Osteocyte (in vitro differentiated cells): ENCODE data around the gene RHOT2. TPM values are rescaled to one million over a fixed set of nuclear protein-coding genes. Genes with fewer than 3 reads are reported as not detected.
A peak's percentile ranks its signal among the peaks of the same experiment; 100 is the strongest.

Experiments used
- DNase-seq: peaks from one replicate; pipeline ENCODE4 v3.0.0; 2021; ENCODE audit warnings: mixed read lengths; ENCODE audit not compliant: unreplicated experiment; ENCODE audit errors: extremely low spot score
- H3K27ac Mint-ChIP-seq: one replicate; pipeline ENCODE4 v1.8.0; 2021; ENCODE audit warnings: mild to moderate bottlenecking, mixed read lengths; ENCODE audit not compliant: unreplicated experiment
- H3K27me3 Mint-ChIP-seq: one replicate; pipeline ENCODE4 v1.8.0; 2021; ENCODE audit warnings: mixed read lengths; ENCODE audit not compliant: unreplicated experiment
- H3K36me3 Mint-ChIP-seq: one replicate; pipeline ENCODE4 v1.8.0; 2021; ENCODE audit warnings: mixed read lengths; ENCODE audit not compliant: unreplicated experiment
- H3K4me1 Mint-ChIP-seq: one replicate; pipeline ENCODE4 v1.8.0; 2021; ENCODE audit warnings: mixed read lengths; ENCODE audit not compliant: unreplicated experiment
- H3K4me3 Mint-ChIP-seq: one replicate; pipeline ENCODE4 v1.8.0; 2021; ENCODE audit warnings: mild to moderate bottlenecking, moderate library complexity, mixed read lengths; ENCODE audit not compliant: unreplicated experiment
- H3K9me3 Mint-ChIP-seq: one replicate; pipeline ENCODE4 v1.8.0; 2021; ENCODE audit warnings: mixed read lengths; ENCODE audit not compliant: unreplicated experiment
- total RNA-seq: library from RNA; stranded (reverse); gene quantifications from 2 replicates; pipeline ENCODE4 v1.2.1, GENCODE V29; 2021
- TF ChIP-seq, protein P1 (sequence below): fragments of 200-600 bp; sonication (generic); IDR thresholded peaks from 2 replicates; pipeline ENCODE4 v1.5.0; 2021; ENCODE audit warnings: antibody characterized with exemption, mild to moderate bottlenecking, moderate library complexity

The RHOT2 gene
- total RNA-seq, 1 donor from 2014 or later, result 126 TPM

DNA sequence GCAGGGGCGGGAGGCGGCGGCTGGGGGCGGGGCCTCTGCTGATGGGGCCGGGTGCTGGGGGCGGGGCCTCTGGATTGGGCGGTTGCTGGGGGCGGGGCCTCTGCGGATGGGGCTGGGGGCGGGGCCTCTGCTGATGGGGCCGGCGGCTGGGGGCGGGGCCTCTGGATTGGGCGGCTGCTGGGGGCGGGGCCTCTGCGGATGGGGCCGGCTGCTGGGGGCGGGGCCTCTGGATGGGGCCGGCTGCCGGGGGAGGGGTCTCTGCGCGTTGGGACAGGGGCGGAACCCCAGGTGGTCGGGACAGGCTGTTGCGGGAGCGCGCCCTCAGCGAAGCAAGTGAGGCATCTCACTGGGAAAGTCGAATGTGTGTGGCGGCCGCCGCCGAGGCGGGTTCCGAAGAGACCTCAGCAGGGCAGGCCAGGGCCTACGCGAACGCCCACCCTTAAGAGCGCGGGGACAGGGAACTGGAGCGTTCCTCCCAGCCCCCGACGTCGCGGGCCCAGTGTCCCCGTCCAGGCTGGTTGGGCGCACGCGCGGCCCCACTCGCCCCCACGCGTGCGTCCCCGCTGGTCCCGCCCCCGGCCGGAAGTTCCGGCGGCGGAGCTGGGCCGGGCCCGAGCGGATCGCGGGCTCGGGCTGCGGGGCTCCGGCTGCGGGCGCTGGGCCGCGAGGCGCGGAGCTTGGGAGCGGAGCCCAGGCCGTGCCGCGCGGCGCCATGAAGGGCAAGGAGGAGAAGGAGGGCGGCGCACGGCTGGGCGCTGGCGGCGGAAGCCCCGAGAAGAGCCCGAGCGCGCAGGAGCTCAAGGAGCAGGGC, 12.1 kb downstream of the RHOT2 start, which contains the start of gene STUB1:
Gene STUB1, plus strand, starts transcription at position 597 of the 811 bp plus-strand sequence. Its CDS starts 116 bp downstream, at position 713.
- peak; percentile 97 for DNase-seq
- H3K4me1 Mint-ChIP-seq, result peaks cover 24% of the 10 kb centered on the region
- H3K27ac Mint-ChIP-seq, result peak within 1 kb of the TSS; percentile 88
- H3K9me3 Mint-ChIP-seq, result no peaks in the 10 kb centered on the region
- H3K27me3 Mint-ChIP-seq, result no peaks in the 10 kb centered on the region
- peaks cover 11% of the 10 kb centered on the region for H3K36me3 Mint-ChIP-seq
- H3K4me3 Mint-ChIP-seq, result peak within 1 kb of the TSS; percentile 81
- TF ChIP-seq, protein P1, sequence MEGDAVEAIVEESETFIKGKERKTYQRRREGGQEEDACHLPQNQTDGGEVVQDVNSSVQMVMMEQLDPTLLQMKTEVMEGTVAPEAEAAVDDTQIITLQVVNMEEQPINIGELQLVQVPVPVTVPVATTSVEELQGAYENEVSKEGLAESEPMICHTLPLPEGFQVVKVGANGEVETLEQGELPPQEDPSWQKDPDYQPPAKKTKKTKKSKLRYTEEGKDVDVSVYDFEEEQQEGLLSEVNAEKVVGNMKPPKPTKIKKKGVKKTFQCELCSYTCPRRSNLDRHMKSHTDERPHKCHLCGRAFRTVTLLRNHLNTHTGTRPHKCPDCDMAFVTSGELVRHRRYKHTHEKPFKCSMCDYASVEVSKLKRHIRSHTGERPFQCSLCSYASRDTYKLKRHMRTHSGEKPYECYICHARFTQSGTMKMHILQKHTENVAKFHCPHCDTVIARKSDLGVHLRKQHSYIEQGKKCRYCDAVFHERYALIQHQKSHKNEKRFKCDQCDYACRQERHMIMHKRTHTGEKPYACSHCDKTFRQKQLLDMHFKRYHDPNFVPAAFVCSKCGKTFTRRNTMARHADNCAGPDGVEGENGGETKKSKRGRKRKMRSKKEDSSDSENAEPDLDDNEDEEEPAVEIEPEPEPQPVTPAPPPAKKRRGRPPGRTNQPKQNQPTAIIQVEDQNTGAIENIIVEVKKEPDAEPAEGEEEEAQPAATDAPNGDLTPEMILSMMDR, result no peak

GRCh38 chr16:680625-680945, 12.7 kb downstream of the RHOT2 start:
- Mint-ChIP-seq H3K4me3 (peak overlapping the region; percentile 81), H3K4me1 (peaks cover 21% of the 10 kb centered on the region), H3K36me3 (peaks cover 11% of the 10 kb centered on the region), H3K27me3 (no peaks in the 10 kb centered on the region), H3K27ac (peak overlapping the region; percentile 72), H3K9me3 (no peaks in the 10 kb centered on the region)
- no peak for DNase-seq
- TF ChIP-seq, protein P1, result no peak

GRCh38 chr16:680967-681745, 13.2 kb downstream of the RHOT2 start:
- Mint-ChIP-seq H3K4me1 (peaks cover 22% of the 10 kb centered on the region), H3K9me3 (no peaks in the 10 kb centered on the region), H3K27ac (peak overlapping the region; percentile 72), H3K27me3 (no peaks in the 10 kb centered on the region), H3K4me3 (peak overlapping the region; percentile 81), H3K36me3 (peaks cover 13% of the 10 kb centered on the region)
- TF ChIP-seq, protein P1, result no peak
- no peak for DNase-seq

- Mint-ChIP-seq H3K4me3 (peak overlapping the region; percentile 81), H3K9me3 (no peaks in the 10 kb centered on the region), H3K4me1 (peaks cover 23% of the 10 kb centered on the region), H3K36me3 (peaks cover 14% of the 10 kb centered on the region), H3K27ac (peak overlapping the region; percentile 23), H3K27me3 (no peaks in the 10 kb centered on the region)
- TF ChIP-seq, protein P1, result no peak
- no peak for DNase-seq
Observed at GRCh38 chr16:681746-682427, 14.0 kb downstream of the RHOT2 start.
